Hepatic stellate cell (primary cell): ENCODE measurements around the gene NEK5.
"Not testable (repeated sequence)": the region's sequence is repeated elsewhere in the genome, so short reads cannot be mapped to it uniquely, and the experiment has no call there.

Experiments
- DNase-seq: peaks from one replicate; pipeline ENCODE4 v3.0.0; 2011; ENCODE audit warnings: low spot score

Gene NEK5

GRCh38 chr13:52070929-52071523, 57.8 kb downstream of the NEK5 start:
- DNase-seq, result peak; percentile 25

- DNase-seq, result no peak
Measured at GRCh38 chr13:52067237-52067636, 61.6 kb downstream of the NEK5 start.

- no peak for DNase-seq
Measured at GRCh38 chr13:52061587-52061986, 67.3 kb downstream of the NEK5 start.

GRCh38 chr13:52061064-52061463, 67.8 kb downstream of the NEK5 start:
- not testable (repeated sequence) for DNase-seq

GRCh38 chr13:52053460-52053859, 75.4 kb downstream of the NEK5 start:
- DNase-seq, result no peak

GRCh38 chr13:52051400-52051799, 77.5 kb downstream of the NEK5 start:
- no peak for DNase-seq

GRCh38 chr13:52048516-52048915, 80.4 kb downstream of the NEK5 start:
- no peak for DNase-seq

GRCh38 chr13:52047463-52047862, 81.4 kb downstream of the NEK5 start:
- DNase-seq, result no peak

- DNase-seq, result no peak
Measured at GRCh38 chr13:52043675-52044074, 85.2 kb downstream of the NEK5 start.

GRCh38 chr13:52036037-52036436, 92.8 kb downstream of the NEK5 start:
- DNase-seq, result no peak

GRCh38 chr13:52034616-52035226, 94.2 kb downstream of the NEK5 start:
- DNase-seq, result no peak

GRCh38 chr13:52033039-52033438, 95.8 kb downstream of the NEK5 start:
- DNase-seq, result no peak

- not testable (repeated sequence) for DNase-seq
Measured at GRCh38 chr13:52030401-52030800, 98.5 kb downstream of the NEK5 start.

- no peak for DNase-seq
Measured at GRCh38 chr13:52029569-52029968, 99.3 kb downstream of the NEK5 start.

GRCh38 chr13:52027832-52028231, 101.0 kb downstream of the NEK5 start:
- no peak for DNase-seq

GRCh38 chr13:52026246-52026626, 102.6 kb downstream of the NEK5 start:
- no peak for DNase-seq

GRCh38 chr13:52025475-52026245, 103.2 kb downstream of the NEK5 start:
- DNase-seq, result no peak

- DNase-seq, result no peak
Measured at GRCh38 chr13:52024481-52024880, 104.4 kb downstream of the NEK5 start, which contains the start of gene UTP14C. Gene UTP14C (plus strand): TSS chr13:52024691. CDS start chr13:52028805, 4,114 bp downstream.

GRCh38 chr13:52022356-52022755, 106.5 kb downstream of the NEK5 start:
- no peak for DNase-seq

GRCh38 chr13:52020191-52020590, 108.7 kb downstream of the NEK5 start:
- no peak for DNase-seq

GRCh38 chr13:52016296-52016695, 112.6 kb downstream of the NEK5 start:
- no peak for DNase-seq

- no peak for DNase-seq
Measured at GRCh38 chr13:52012512-52012836, 116.4 kb downstream of the NEK5 start.
